Gastrocnemius medialis (tissue), 4 donors: ENCODE data around the gene NDST4. TPM values are rescaled to one million over a fixed set of nuclear protein-coding genes. Genes with fewer than 3 reads are reported as not detected.

Experiments used
- ATAC-seq, 2 donors: fragments of 150-250 bp; one replicate each; pipeline ENCODE4 v1.9.1; 2016
- DNase-seq, 2 donors: peaks; one replicate each; pipeline ENCODE4 v3.0.0-alpha.2; 2019
- H3K27ac ChIP-seq, 4 donors: fragments of 200-600 bp; sonication (generic); 1 replicate in 1 of 4; 2 replicates in 3 of 4; pipeline ENCODE4 v1.5.1; 2016 to 2018; ENCODE audit warnings: mild to moderate bottlenecking in 2 of 4, moderate library complexity in 1 of 4
- H3K27me3 ChIP-seq, 3 donors: fragments of 200-600 bp; sonication (generic) in 2 of 3; 1 replicate in 1 of 3; 2 replicates in 2 of 3; pipeline versions ENCODE4 v1.5.1 to v1.6.0; 2016 to 2019; ENCODE audit warnings: mild to moderate bottlenecking in 1 of 3, moderate library complexity in 1 of 3
- H3K36me3 ChIP-seq, 2 donors: fragments of 200-600 bp; sonication (generic) in 1 of 2; one replicate each; pipeline ENCODE4 v1.5.1; 2017 to 2018
- H3K4me1 ChIP-seq, 2 donors: fragments of 200-600 bp; sonication (generic) in 1 of 2; one replicate each; pipeline ENCODE4 v1.5.1; 2016 to 2017; ENCODE audit warnings: mild to moderate bottlenecking in 2 of 2
- H3K4me3 ChIP-seq, 4 donors: fragments of 200-600 bp; sonication (generic) in 3 of 4; 1 replicate in 1 of 4; 2 replicates in 3 of 4; pipeline ENCODE4 v1.5.1; 2016 to 2019; ENCODE audit warnings: mild to moderate bottlenecking in 2 of 4
- H3K9me3 ChIP-seq, 3 donors: fragments of 200-600 bp; sonication (generic) in 2 of 3; 1 replicate in 1 of 3; 2 replicates in 2 of 3; pipeline ENCODE4 v1.5.1; 2016 to 2019
- CTCF ChIP-seq, 5 experiments: fragments of 450-650 bp in 3 of 5; fragments of 200-600 bp in 2 of 5; sonication (generic) in 2 of 5; IDR thresholded peaks in 4 of 5; conservative IDR thresholded peaks in 1 of 5; 1 replicate in 4 of 5; 2 replicates in 1 of 5; pipeline ENCODE4 v1.5.1; 2016 to 2019; ENCODE audit warnings: antibody characterized with exemption in 5 of 5, mild to moderate bottlenecking in 3 of 5, moderate library complexity in 3 of 5
- POLR2A ChIP-seq, 2 donors: fragments of 450-650 bp; IDR thresholded peaks; one replicate each; pipeline ENCODE4 v1.6.1; 2017; ENCODE audit warnings: antibody characterized with exemption in 2 of 2, mild to moderate bottlenecking in 2 of 2, moderate library complexity in 2 of 2
- in situ Hi-C, 4 donors: fragments of 200-750 bp; cut with MboI; loops; one replicate each; pipeline versions ENCODE4 v1.15.0 to v1.8.0; 2017; ENCODE audit warnings: low sequenced_read_pairs in 4 of 4
- intact Hi-C: fragments of 100-400 bp; cut with DNase I; formaldehyde crosslinking; loops from one replicate; pipeline ENCODE4 v1.15.1; 2023; ENCODE audit warnings: low total_unique reads
- total RNA-seq, 4 donors: library from RNA; depleted of rRNA; stranded (reverse); fragments of >200 nt; gene quantifications; one replicate each; pipeline versions ENCODE4 v1.1.0 to v1.2.3, GENCODE V29; 2016

NDST4 gene
- total RNA-seq = not detected

GRCh38 chr4:115113506-115114106 is at the start of gene NDST4:
Gene NDST4 (minus strand): TSS chr4:115113620. CDS start chr4:115077036, 36,584 bp downstream.
- H3K9me3 ChIP-seq = no peaks in the 10 kb centered on the region
- ATAC-seq = no peak
- H3K4me1 ChIP-seq = peaks cover 0 to 4% of the 10 kb centered on the region in 2 donors
- no peaks in the 10 kb centered on the region for H3K36me3 ChIP-seq
- no peak within 1 kb of the TSS for H3K27ac ChIP-seq
- TF ChIP-seq CTCF (IDR thresholded peaks at IDR 0.05 in 4 of 5, conservative IDR thresholded peaks at IDR 0.05 in 1 of 5) (no peak), POLR2A (IDR thresholded peaks at IDR 0.05) (no peak)
- H3K27me3 ChIP-seq = no peaks in the 10 kb centered on the region
- no peak within 1 kb of the TSS for H3K4me3 ChIP-seq
- intact Hi-C loops (no loop called here), in situ Hi-C loops (no loop called here)
- DNase-seq = no peak

DNA sequence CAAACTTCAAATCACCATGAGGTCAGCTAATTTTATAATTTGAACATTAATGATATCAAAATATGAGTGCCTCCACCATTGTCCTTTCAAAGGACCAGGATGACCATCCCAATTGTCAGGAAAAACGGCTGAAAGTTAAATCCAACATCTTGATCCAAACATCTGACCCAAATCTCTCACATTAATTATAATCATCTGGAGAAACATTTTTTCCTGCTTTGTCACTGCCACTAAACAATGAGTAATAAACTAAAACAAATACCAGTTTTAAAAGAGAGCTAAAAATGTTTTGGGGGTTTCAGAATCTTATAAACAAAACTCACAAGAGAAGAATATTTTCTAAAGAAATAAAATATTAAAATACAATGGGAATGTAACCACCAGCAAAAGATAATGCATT is 45.7 kb upstream of the NDST4 start:
- H3K36me3 ChIP-seq = no peaks in the 10 kb centered on the region
- no peaks in the 10 kb centered on the region for H3K27me3 ChIP-seq
- no peak overlapping the region for H3K4me3 ChIP-seq
- no peak for DNase-seq
- H3K27ac ChIP-seq = no peak overlapping the region
- H3K4me1 ChIP-seq = no peaks in the 10 kb centered on the region
- no peak for ATAC-seq
- no peaks in the 10 kb centered on the region for H3K9me3 ChIP-seq
- TF ChIP-seq POLR2A (IDR thresholded peaks at IDR 0.05) (no peak), CTCF (IDR thresholded peaks at IDR 0.05 in 4 of 5, conservative IDR thresholded peaks at IDR 0.05 in 1 of 5) (no peak)
- in situ Hi-C loops (no loop called here), intact Hi-C loops (no loop called here)

DNA sequence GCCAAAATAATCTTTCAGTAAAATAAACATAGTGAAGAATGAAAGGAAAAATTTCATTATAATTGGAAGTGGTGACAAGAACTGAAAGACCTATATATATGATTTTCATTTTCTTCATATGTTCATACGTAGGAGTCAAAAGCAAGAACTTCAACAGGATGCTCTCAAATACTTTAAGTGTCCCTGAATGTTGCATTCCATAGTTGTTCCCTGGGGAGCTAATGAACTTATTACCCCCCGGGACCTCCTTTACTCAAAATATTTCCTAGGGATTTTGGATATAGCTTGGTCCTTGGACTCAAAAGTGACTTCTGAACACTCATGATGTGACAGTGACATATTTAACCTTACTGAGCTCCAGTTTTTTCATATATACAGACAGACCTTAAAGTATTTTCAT is 44.9 kb upstream of the NDST4 start:
- H3K4me1 ChIP-seq = no peaks in the 10 kb centered on the region
- H3K36me3 ChIP-seq = no peaks in the 10 kb centered on the region
- no peak overlapping the region for H3K4me3 ChIP-seq
- H3K9me3 ChIP-seq = no peaks in the 10 kb centered on the region
- intact Hi-C loops (no loop called here), in situ Hi-C loops (no loop called here)
- TF ChIP-seq CTCF (IDR thresholded peaks at IDR 0.05 in 4 of 5, conservative IDR thresholded peaks at IDR 0.05 in 1 of 5) = no peak
- TF ChIP-seq POLR2A (IDR thresholded peaks at IDR 0.05) = no peak
- no peak for ATAC-seq
- DNase-seq = no peak
- no peak overlapping the region for H3K27ac ChIP-seq
- H3K27me3 ChIP-seq = no peaks in the 10 kb centered on the region

GRCh38 chr4:115154826-115155225 is 41.4 kb upstream of the NDST4 start:
- no peak overlapping the region for H3K27ac ChIP-seq
- no peaks in the 10 kb centered on the region for H3K36me3 ChIP-seq

More at GRCh38 chr4:115154826-115155225, 41.4 kb upstream of the NDST4 start:
- Histone ChIP-seq H3K4me3 (no peak overlapping the region), H3K27me3 (no peaks in the 10 kb centered on the region), H3K4me1 (no peaks in the 10 kb centered on the region), H3K9me3 (no peaks in the 10 kb centered on the region)
- TF ChIP-seq POLR2A (IDR thresholded peaks at IDR 0.05) = no peak
- no peak for TF ChIP-seq CTCF (IDR thresholded peaks at IDR 0.05 in 4 of 5, conservative IDR thresholded peaks at IDR 0.05 in 1 of 5)
- intact Hi-C loops (no loop called here), in situ Hi-C loops (no loop called here)
- ATAC-seq (no peak), DNase-seq (no peak)
